HUES64 (cell line): ENCODE data around the gene TMSB4X.

Experiments used
- H3K27ac ChIP-seq: 2 replicates; pipeline ENCODE4 v1.7.0; 2013; ENCODE audit warnings: low read depth, low read length, inconsistent platforms
- H3K27me3 ChIP-seq: 2 replicates; pipeline ENCODE4 v1.6.1; 2013; ENCODE audit warnings: mild to moderate bottlenecking, low read length; ENCODE audit not compliant: insufficient read depth
- H3K36me3 ChIP-seq: 2 replicates; pipeline ENCODE4 v1.6.1; 2013; ENCODE audit warnings: mild to moderate bottlenecking, low read length; ENCODE audit not compliant: insufficient read depth
- H3K4me1 ChIP-seq: 2 replicates; pipeline ENCODE4 v1.6.1; 2013; ENCODE audit warnings: mild to moderate bottlenecking, low read length, moderate library complexity; ENCODE audit not compliant: insufficient read depth
- H3K4me3 ChIP-seq: 2 replicates; pipeline ENCODE4 v1.5.1; 2013; ENCODE audit warnings: mild to moderate bottlenecking, low read length, moderate library complexity
- H3K9ac ChIP-seq: 2 replicates; pipeline ENCODE4 v1.6.1; 2013; ENCODE audit warnings: mild to moderate bottlenecking, low read depth, low read length
- H3K9me3 ChIP-seq: 2 replicates; pipeline ENCODE4 v1.6.1; 2013; ENCODE audit warnings: low read depth, low read length; ENCODE audit not compliant: insufficient read depth
- WGBS: fragments of 150-250, 120-280 bp; methylation state at CpG from one replicate; pipeline ENCODE4 v1.1.7; 2013; ENCODE audit warnings: missing lambda C conversion rate; 5-methylcytosine and 5-hydroxymethylcytosine counted together

The TMSB4X gene

GRCh38 chrX:12987900-12988594 is 13.1 kb downstream of the TMSB4X start:
- Histone ChIP-seq H3K9ac (no peak overlapping the region), H3K9me3 (no peaks in the 10 kb centered on the region), H3K4me1 (no peaks in the 10 kb centered on the region), H3K27me3 (no peaks in the 10 kb centered on the region), H3K27ac (no peak overlapping the region), H3K4me3 (no peak overlapping the region), H3K36me3 (no peaks in the 10 kb centered on the region)
- 94% methylated on average over 7 of the region's 8 CpGs for WGBS

- Histone ChIP-seq H3K36me3 (no peaks in the 10 kb centered on the region), H3K27ac (no peak overlapping the region), H3K4me3 (no peak overlapping the region), H3K9me3 (no peaks in the 10 kb centered on the region), H3K4me1 (no peaks in the 10 kb centered on the region), H3K9ac (no peak overlapping the region), H3K27me3 (no peaks in the 10 kb centered on the region)
- 79% methylated on average over 7 of the region's 7 CpGs for WGBS
These were observed 13.9 kb downstream of the TMSB4X start for GRCh38 chrX:12988797-12989196.

GRCh38 chrX:12989461-12989860 is 14.6 kb downstream of the TMSB4X start:
- Histone ChIP-seq H3K36me3 (no peaks in the 10 kb centered on the region), H3K27me3 (no peaks in the 10 kb centered on the region), H3K9ac (no peak overlapping the region), H3K4me3 (no peak overlapping the region), H3K27ac (no peak overlapping the region), H3K9me3 (no peaks in the 10 kb centered on the region), H3K4me1 (no peaks in the 10 kb centered on the region)
- WGBS, result no CpG with 5 or more reads among the region's 3 CpGs

- Histone ChIP-seq H3K4me1 (no peaks in the 10 kb centered on the region), H3K27me3 (no peaks in the 10 kb centered on the region), H3K9me3 (no peaks in the 10 kb centered on the region), H3K9ac (no peak overlapping the region), H3K4me3 (no peak overlapping the region), H3K36me3 (no peaks in the 10 kb centered on the region), H3K27ac (no peak overlapping the region)
- 95% methylated on average over 3 of the region's 3 CpGs for WGBS
These were observed 16.7 kb downstream of the TMSB4X start for GRCh38 chrX:12991575-12991974.

- no peaks in the 10 kb centered on the region for H3K27me3 ChIP-seq
- no peaks in the 10 kb centered on the region for H3K36me3 ChIP-seq
- 100% methylated on average over 2 of the region's 4 CpGs for WGBS
- no peaks in the 10 kb centered on the region for H3K9me3 ChIP-seq
- H3K9ac ChIP-seq, result no peak overlapping the region
- H3K27ac ChIP-seq, result no peak overlapping the region
- H3K4me1 ChIP-seq, result 0 out of 2 replicates have a peak, but pooled peaks cover under 1% of the 10 kb centered on the region
- no peak overlapping the region for H3K4me3 ChIP-seq
These were observed 17.7 kb downstream of the TMSB4X start for GRCh38 chrX:12992544-12993118.

- no peak overlapping the region for H3K4me3 ChIP-seq
- no peak overlapping the region for H3K9ac ChIP-seq
- H3K4me1 ChIP-seq, result peaks cover 11% of the 10 kb centered on the region; the same call in 1 of the 2 replicates
- H3K36me3 ChIP-seq, result no peaks in the 10 kb centered on the region
- no peaks in the 10 kb centered on the region for H3K27me3 ChIP-seq
- no peaks in the 10 kb centered on the region for H3K9me3 ChIP-seq
- WGBS, result 94% methylated on average over 1 of the region's 1 CpG
- H3K27ac ChIP-seq, result no peak overlapping the region
These were observed 18.9 kb downstream of the TMSB4X start for GRCh38 chrX:12993826-12994225.

DNA sequence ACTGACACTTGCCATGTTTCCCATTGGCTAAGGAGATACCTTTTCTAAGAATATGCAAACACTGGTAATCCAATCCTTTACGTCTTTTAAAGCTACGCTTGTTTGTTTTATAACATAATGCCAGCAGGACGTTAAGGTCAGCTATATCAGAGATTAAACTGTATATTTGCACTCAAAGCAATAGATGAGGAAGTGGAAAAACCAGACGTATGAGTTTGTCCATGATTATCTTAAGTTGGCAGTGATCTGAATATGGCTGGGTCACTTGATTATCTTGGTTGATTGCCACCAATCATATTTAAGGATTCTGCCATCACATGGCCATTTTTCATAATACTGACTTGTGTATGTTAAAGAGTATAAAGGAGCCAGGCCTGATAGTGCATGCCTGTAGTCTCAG is 19.4 kb downstream of the TMSB4X start:
- Histone ChIP-seq H3K9me3 (no peaks in the 10 kb centered on the region), H3K27ac (no peak overlapping the region), H3K4me3 (no peak overlapping the region), H3K27me3 (no peaks in the 10 kb centered on the region), H3K9ac (no peak overlapping the region), H3K36me3 (no peaks in the 10 kb centered on the region), H3K4me1 (peaks cover 16% of the 10 kb centered on the region)
- 91% methylated on average over 4 of the region's 4 CpGs for WGBS

DNA sequence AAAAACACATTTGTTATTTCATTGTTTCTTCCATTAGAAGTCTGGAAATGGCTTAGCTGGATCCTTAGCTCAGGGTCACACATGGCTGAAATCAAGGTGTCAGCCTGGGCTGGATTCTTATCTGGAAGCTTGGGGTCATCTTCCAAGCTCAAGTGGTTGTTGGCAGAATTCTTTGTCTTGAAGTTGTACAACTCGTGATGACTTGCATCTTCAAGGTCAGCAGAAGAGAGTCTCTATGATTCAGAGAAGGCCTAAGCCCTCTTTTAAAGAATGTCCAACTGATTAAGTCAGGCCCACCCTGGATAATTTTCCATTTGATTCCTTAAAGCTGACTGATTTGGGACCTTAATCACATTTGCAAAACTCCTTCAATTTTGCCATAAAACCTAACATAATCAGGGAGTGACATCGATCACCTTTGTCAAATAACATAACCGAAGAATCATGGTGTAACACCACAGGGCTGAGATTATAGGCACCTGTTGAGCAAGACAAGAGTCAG is 22.1 kb downstream of the TMSB4X start:
- H3K4me1 ChIP-seq, result peaks cover 28% of the 10 kb centered on the region
- no peak overlapping the region for H3K4me3 ChIP-seq
- WGBS, result 94% methylated on average over 3 of the region's 3 CpGs
- no peaks in the 10 kb centered on the region for H3K9me3 ChIP-seq
- H3K36me3 ChIP-seq, result no peaks in the 10 kb centered on the region
- H3K27me3 ChIP-seq, result no peaks in the 10 kb centered on the region
- no peak overlapping the region for H3K9ac ChIP-seq
- H3K27ac ChIP-seq, result no peak overlapping the region

- Histone ChIP-seq H3K9ac (no peak overlapping the region), H3K27ac (no peak overlapping the region)
These were observed 23.2 kb downstream of the TMSB4X start for GRCh38 chrX:12997906-12998687.

GRCh38 chrX:12999422-12999821 is 24.5 kb downstream of the TMSB4X start:
- Histone ChIP-seq H3K36me3 (no peaks in the 10 kb centered on the region), H3K9ac (no peak overlapping the region), H3K27ac (peak overlapping the region; percentile 67; the same call in 1 of the 2 replicates), H3K4me3 (no peak overlapping the region), H3K9me3 (no peaks in the 10 kb centered on the region), H3K4me1 (peaks cover 28% of the 10 kb centered on the region), H3K27me3 (no peaks in the 10 kb centered on the region)
- 50% methylated on average over 9 of the region's 9 CpGs for WGBS

More at GRCh38 chrX:12997906-12998687, 23.2 kb downstream of the TMSB4X start:
- H3K4me3 ChIP-seq, result no peak overlapping the region
- H3K4me1 ChIP-seq, result peaks cover 28% of the 10 kb centered on the region
- no peaks in the 10 kb centered on the region for H3K36me3 ChIP-seq
- no peaks in the 10 kb centered on the region for H3K9me3 ChIP-seq
- H3K27me3 ChIP-seq, result no peaks in the 10 kb centered on the region
- WGBS, result 67% methylated on average over 5 of the region's 5 CpGs

- H3K36me3 ChIP-seq, result no peaks in the 10 kb centered on the region
- no peak overlapping the region for H3K27ac ChIP-seq
- 62% methylated on average over 8 of the region's 8 CpGs for WGBS
- no peaks in the 10 kb centered on the region for H3K9me3 ChIP-seq
- no peak overlapping the region for H3K9ac ChIP-seq
- H3K27me3 ChIP-seq, result no peaks in the 10 kb centered on the region
- H3K4me3 ChIP-seq, result no peak overlapping the region
- peaks cover 28% of the 10 kb centered on the region for H3K4me1 ChIP-seq
These were observed 25.4 kb downstream of the TMSB4X start for GRCh38 chrX:13000301-13000811.
